Measurements from ENCODE around the gene TOP2A. TPM values are rescaled to one million over a fixed set of nuclear protein-coding genes. Genes with fewer than 3 reads are reported as not detected.

Gene TOP2A
- total RNA-seq, 4 donors from 2014 or later, result 0.26 to 1.6 (median 1.0) TPM

- no peak for DNase-seq
- H3K27me3 ChIP-seq, result no peaks in the 10 kb centered on the region
- no peak overlapping the region for H3K4me3 ChIP-seq
- peaks cover 0 to 29% of the 10 kb centered on the region in 2 donors for H3K36me3 ChIP-seq
- peaks cover 68 to 72% of the 10 kb centered on the region in 2 donors for H3K4me1 ChIP-seq
- intact Hi-C loops (cut with DNase I; ENCODE audit: low total_unique reads), result loop anchor here (5.0 to 10.0 kb wide), 3 partner anchors 145 to 1155 kb away; partner anchors contain the start of gene CACNB1
- no peak for TF ChIP-seq POLR2A (IDR thresholded peaks at IDR 0.05)
- no peak for TF ChIP-seq CTCF (IDR thresholded peaks at IDR 0.05 in 4 of 5, conservative IDR thresholded peaks at IDR 0.05 in 1 of 5)
- in situ Hi-C loops (cut with MboI; ENCODE audit: low sequenced_read_pairs in 4 of 4), result loop anchor here in 3 of 4 donors (5.0 to 25.0 kb wide), 3 partner anchors 48 to 145 kb away; partner anchors contain the start of gene WIPF2 (in 1 of the 3)
- no peaks in the 10 kb centered on the region for H3K9me3 ChIP-seq
- peak overlapping the region; percentile 95 to 100 (median 98) for H3K27ac ChIP-seq
- no peak for ATAC-seq
Measured at GRCh38 chr17:40349895-40350688, 67.6 kb downstream of the TOP2A start.

- DNase-seq, result peak; percentile 72 to 85
Measured at GRCh38 chr17:40349477-40349894, 68.2 kb downstream of the TOP2A start.

GRCh38 chr17:40348562-40349476 lies 68.9 kb downstream of the TOP2A start:
- Histone ChIP-seq H3K27me3 (no peaks in the 10 kb centered on the region), H3K4me3 (no peak overlapping the region), H3K27ac (peak overlapping the region; percentile 95 to 100 (median 98)), H3K9me3 (no peaks in the 10 kb centered on the region), H3K36me3 (peaks cover 0 to 21% of the 10 kb centered on the region in 2 donors), H3K4me1 (peaks cover 71 to 81% of the 10 kb centered on the region in 2 donors)
- no peak for TF ChIP-seq CTCF (IDR thresholded peaks at IDR 0.05 in 4 of 5, conservative IDR thresholded peaks at IDR 0.05 in 1 of 5)
- no peak for TF ChIP-seq POLR2A (IDR thresholded peaks at IDR 0.05)
- intact Hi-C loops (cut with DNase I; ENCODE audit: low total_unique reads), result loop anchor here (10.0 kb wide), 1 partner anchor 1154 kb away; the partner anchor contains the start of gene CACNB1
- ATAC-seq (peak; percentile 18 to 27), DNase-seq (peak; percentile 38 to 82)
- in situ Hi-C loops (cut with MboI; ENCODE audit: low sequenced_read_pairs in 4 of 4), result no loop called here

More at GRCh38 chr17:40349477-40349894, 68.2 kb downstream of the TOP2A start:
- H3K9me3 ChIP-seq, result no peaks in the 10 kb centered on the region
- peaks cover 68 to 74% of the 10 kb centered on the region in 2 donors for H3K4me1 ChIP-seq
- peak; percentile 48 to 55 for ATAC-seq
- peaks cover 0 to 28% of the 10 kb centered on the region in 2 donors for H3K36me3 ChIP-seq
- peak overlapping the region; percentile 95 to 100 (median 98) for H3K27ac ChIP-seq
- H3K27me3 ChIP-seq, result no peaks in the 10 kb centered on the region
- no peak overlapping the region for H3K4me3 ChIP-seq
- TF ChIP-seq POLR2A (IDR thresholded peaks at IDR 0.05) (peak; percentile 16 to 24), CTCF (IDR thresholded peaks at IDR 0.05 in 4 of 5, conservative IDR thresholded peaks at IDR 0.05 in 1 of 5) (no peak)
- in situ Hi-C loops (cut with MboI; ENCODE audit: low sequenced_read_pairs in 4 of 4) (no loop called here), intact Hi-C loops (cut with DNase I; ENCODE audit: low total_unique reads) (loop anchor here (10.0 kb wide), 1 partner anchor 1155 kb away; the partner anchor contains the start of gene CACNB1)

- intact Hi-C loops (cut with DNase I; ENCODE audit: low total_unique reads), result loop anchor here (10.0 kb wide), 1 partner anchor 1153 kb away; the partner anchor contains the start of gene CACNB1
- no peak for TF ChIP-seq CTCF (IDR thresholded peaks at IDR 0.05 in 4 of 5, conservative IDR thresholded peaks at IDR 0.05 in 1 of 5)
- TF ChIP-seq POLR2A (IDR thresholded peaks at IDR 0.05), result no peak
- in situ Hi-C loops (cut with MboI; ENCODE audit: low sequenced_read_pairs in 4 of 4), result no loop called here
- Histone ChIP-seq H3K9me3 (no peaks in the 10 kb centered on the region), H3K4me1 (peaks cover 78 to 88% of the 10 kb centered on the region in 2 donors), H3K36me3 (peaks cover 0 to 14% of the 10 kb centered on the region in 2 donors), H3K27ac (peak overlapping the region; percentile 95 to 100 (median 98)), H3K27me3 (no peaks in the 10 kb centered on the region), H3K4me3 (peak overlapping the region in 2 of 4 donors; percentile 4 to 27)
- no peak for DNase-seq
- ATAC-seq, result no peak
Measured at GRCh38 chr17:40348136-40348504, 69.6 kb downstream of the TOP2A start.
